HepG2 (cell line): ENCODE measurements around the gene RIPOR3.

Source experiments
- CHCHD3 ChIP-seq: sonication (generic); formaldehyde crosslinking; IDR thresholded peaks from 2 replicates; pipeline ENCODE4 v1.8.0; 2022; ENCODE audit warnings: mild to moderate bottlenecking, missing genetic modification reagents, moderate library complexity
- CTCF ChIP-seq: sonication (generic); formaldehyde crosslinking; IDR thresholded peaks from 2 replicates; pipeline ENCODE4 v1.5.0; 2020; ENCODE audit warnings: mild to moderate bottlenecking, missing genetic modification reagents, moderate library complexity
- GPN1 ChIP-seq: sonication (generic); formaldehyde crosslinking; IDR thresholded peaks from 2 replicates; pipeline ENCODE4 v1.5.1; 2020; ENCODE audit warnings: missing genetic modification reagents, borderline replicate concordance
- HOXA5 ChIP-seq: sonication (generic); formaldehyde crosslinking; IDR thresholded peaks from 2 replicates; pipeline ENCODE4 v1.4.0; 2020; ENCODE audit warnings: missing genetic modification reagents
- MAFK ChIP-seq, 2 experiments: IDR thresholded peaks in 1 of 2; conservative IDR thresholded peaks in 1 of 2; 2 replicates each; pipeline ENCODE4 v1.6.1; 2011; ENCODE audit warnings: improper control_type of control experiment in 2 of 2, low read length in 2 of 2
- NCOA2 ChIP-seq: sonication (generic); formaldehyde crosslinking; IDR thresholded peaks from 2 replicates; pipeline ENCODE4 v1.8.0; 2022; ENCODE audit warnings: inconsistent platforms
- PLSCR1 ChIP-seq: sonication (generic); formaldehyde crosslinking; IDR thresholded peaks from 2 replicates; pipeline ENCODE4 v1.5.0; 2020; ENCODE audit warnings: missing genetic modification reagents, mild to moderate bottlenecking, borderline replicate concordance
- POLR2A ChIP-seq, 2 experiments: IDR thresholded peaks; 2 replicates each; pipeline ENCODE4 v1.6.1; 2011; ENCODE audit warnings: low read depth in 2 of 2, low read length in 2 of 2, mild to moderate bottlenecking in 1 of 2, moderate library complexity in 1 of 2; ENCODE audit not compliant: insufficient read depth in 1 of 2
- SIN3A ChIP-seq: IDR thresholded peaks from 2 replicates; pipeline ENCODE4 v1.6.1; 2011; ENCODE audit warnings: low read depth, mild to moderate bottlenecking, control low read depth, low read length, borderline replicate concordance
- ZBTB44 ChIP-seq: sonication (generic); formaldehyde crosslinking; IDR thresholded peaks from 2 replicates; pipeline ENCODE4 v1.4.0; 2020; ENCODE audit warnings: missing genetic modification reagents
- ZNF350 ChIP-seq: sonication (generic); formaldehyde crosslinking; IDR thresholded peaks from 2 replicates; pipeline ENCODE4 v1.4.0; 2020; ENCODE audit warnings: mild to moderate bottlenecking, low read depth, missing genetic modification reagents, borderline replicate concordance
- ZNF703 ChIP-seq: sonication (generic); formaldehyde crosslinking; IDR thresholded peaks from 2 replicates; pipeline ENCODE4 v1.5.1; 2020; ENCODE audit warnings: missing genetic modification reagents, mild to moderate bottlenecking, moderate library complexity, borderline replicate concordance
- ZNF766 ChIP-seq: sonication (generic); formaldehyde crosslinking; IDR thresholded peaks from 2 replicates; pipeline ENCODE4 v1.5.0; 2020; ENCODE audit warnings: missing genetic modification reagents, borderline replicate concordance
- ZZZ3 ChIP-seq: sonication (generic); formaldehyde crosslinking; IDR thresholded peaks from 2 replicates; pipeline ENCODE4 v1.4.0; 2020; ENCODE audit warnings: missing genetic modification reagents, mild to moderate bottlenecking, borderline replicate concordance

- TF ChIP-seq POLR2A (IDR thresholded peaks at IDR 0.05; ENCODE audit: insufficient read depth in 1 of 2, low read depth in 2 of 2, low read length in 2 of 2) (no peak), ZBTB44 (no peak), ZNF350 (no peak), NCOA2 (CRISPR knock-in tag) (no peak), SIN3A (no peak), GPN1 (CRISPR knock-in tag) (no peak), ZZZ3 (CRISPR knock-in tag) (no peak), MAFK (conservative IDR thresholded peaks at IDR 0.05 in 1 of 2, IDR thresholded peaks at IDR 0.05 in 1 of 2; ENCODE audit: low read length in 2 of 2) (no peak), HOXA5 (CRISPR knock-in tag) (no peak), ZNF766 (CRISPR knock-in tag) (no peak), CHCHD3 (CRISPR knock-in tag) (no peak), ZNF703 (CRISPR knock-in tag) (no peak), CTCF (CRISPR knock-in tag) (no peak), PLSCR1 (no peak)
These were observed 113.9 kb downstream of the RIPOR3 start for GRCh38 chr20:50577175-50578018.
